Gastrocnemius medialis (tissue), 4 donors: Measurements from ENCODE around the gene TRIO.

ENCODE experiments used
- POLR2A ChIP-seq, 2 donors: fragments of 450-650 bp; IDR thresholded peaks; one replicate each; pipeline ENCODE4 v1.6.1; 2017; ENCODE audit warnings: antibody characterized with exemption in 2 of 2, mild to moderate bottlenecking in 2 of 2, moderate library complexity in 2 of 2
- TF ChIP-seq, protein P1 (sequence below), 5 experiments: fragments of 450-650 bp in 3 of 5; fragments of 200-600 bp in 2 of 5; sonication (generic) in 2 of 5; IDR thresholded peaks in 4 of 5; conservative IDR thresholded peaks in 1 of 5; 1 replicate in 4 of 5; 2 replicates in 1 of 5; pipeline ENCODE4 v1.5.1; 2016 to 2019; ENCODE audit warnings: antibody characterized with exemption in 5 of 5, mild to moderate bottlenecking in 3 of 5, moderate library complexity in 3 of 5

- TF ChIP-seq POLR2A (IDR thresholded peaks at IDR 0.05) = no peak
- TF ChIP-seq, protein P1, sequence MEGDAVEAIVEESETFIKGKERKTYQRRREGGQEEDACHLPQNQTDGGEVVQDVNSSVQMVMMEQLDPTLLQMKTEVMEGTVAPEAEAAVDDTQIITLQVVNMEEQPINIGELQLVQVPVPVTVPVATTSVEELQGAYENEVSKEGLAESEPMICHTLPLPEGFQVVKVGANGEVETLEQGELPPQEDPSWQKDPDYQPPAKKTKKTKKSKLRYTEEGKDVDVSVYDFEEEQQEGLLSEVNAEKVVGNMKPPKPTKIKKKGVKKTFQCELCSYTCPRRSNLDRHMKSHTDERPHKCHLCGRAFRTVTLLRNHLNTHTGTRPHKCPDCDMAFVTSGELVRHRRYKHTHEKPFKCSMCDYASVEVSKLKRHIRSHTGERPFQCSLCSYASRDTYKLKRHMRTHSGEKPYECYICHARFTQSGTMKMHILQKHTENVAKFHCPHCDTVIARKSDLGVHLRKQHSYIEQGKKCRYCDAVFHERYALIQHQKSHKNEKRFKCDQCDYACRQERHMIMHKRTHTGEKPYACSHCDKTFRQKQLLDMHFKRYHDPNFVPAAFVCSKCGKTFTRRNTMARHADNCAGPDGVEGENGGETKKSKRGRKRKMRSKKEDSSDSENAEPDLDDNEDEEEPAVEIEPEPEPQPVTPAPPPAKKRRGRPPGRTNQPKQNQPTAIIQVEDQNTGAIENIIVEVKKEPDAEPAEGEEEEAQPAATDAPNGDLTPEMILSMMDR (IDR thresholded peaks at IDR 0.05 in 4 of 5, conservative IDR thresholded peaks at IDR 0.05 in 1 of 5) = no peak
Observed at GRCh38 chr5:14184082-14184481, 40.9 kb downstream of the TRIO start.
